Testis (tissue), 3 donors: ENCODE results near the gene SLC2A4. TPM values are rescaled to one million over a fixed set of nuclear protein-coding genes. Genes with fewer than 3 reads are reported as not detected.
A peak's percentile ranks its signal among the peaks of the same experiment; 100 is the strongest.

ENCODE experiments used
- DNase-seq: peaks from one replicate; pipeline ENCODE4 v3.0.0-alpha.2; 2019
- H3K27ac ChIP-seq, 2 donors: fragments of 200-600 bp; sonication (generic); one replicate each; pipeline ENCODE4 v1.5.1; 2019
- H3K27me3 ChIP-seq: fragments of 200-600 bp; sonication (generic); one replicate; pipeline ENCODE4 v1.5.1; 2019
- H3K36me3 ChIP-seq: fragments of 200-600 bp; sonication (generic); one replicate; pipeline ENCODE4 v1.5.1; 2017; ENCODE audit warnings: low read depth; ENCODE audit errors: missing control alignments
- H3K4me1 ChIP-seq: fragments of 200-600 bp; sonication (generic); one replicate; pipeline ENCODE4 v1.5.1; 2019
- H3K4me3 ChIP-seq, 2 donors: fragments of 200-600 bp; sonication (generic); one replicate each; pipeline ENCODE4 v1.5.1; 2017 to 2019
- H3K9me3 ChIP-seq: fragments of 200-600 bp; sonication (generic); one replicate; pipeline ENCODE4 v1.5.1; 2017
- CTCF ChIP-seq, 3 experiments: fragments of 450-650 bp in 2 of 3; fragments of 200-600 bp in 1 of 3; sonication (generic) in 1 of 3; IDR thresholded peaks; one replicate each; pipeline ENCODE4 v1.5.1; 2016 to 2019; ENCODE audit warnings: antibody characterized with exemption in 3 of 3, mild to moderate bottlenecking in 2 of 3, moderate library complexity in 1 of 3
- POLR2A ChIP-seq: fragments of 450-650 bp; IDR thresholded peaks from one replicate; pipeline ENCODE4 v1.6.1; 2017; ENCODE audit warnings: antibody characterized with exemption, mild to moderate bottlenecking, moderate library complexity
- WGBS, 2 donors: methylation state at CpG; one replicate each; pipeline ENCODE4 v1.1.5; 2018; 5-methylcytosine and 5-hydroxymethylcytosine counted together
- intact Hi-C: fragments of 100-400 bp; cut with DNase I; formaldehyde crosslinking; loops from one replicate; pipeline ENCODE4 v1.15.1; 2023; ENCODE audit warnings: low total_unique reads
- polyA plus RNA-seq: library from polyadenylated mRNA; stranded (reverse); fragments of 350-450 nt; fragmentation: Illumina TruSeq; extraction: RNeasy Lipid Tissue Mini Kit (QIAGEN cat#74804); gene quantifications from one replicate; pipeline ENCODE4 v1.2.3, GENCODE V29; 2014; ENCODE audit warnings: low read depth, low replicate concordance; ENCODE audit not compliant: insufficient read depth
- total RNA-seq, 2 donors: library from RNA; depleted of rRNA; stranded (reverse); fragments of >200 nt; gene quantifications; one replicate each; pipeline ENCODE4 v1.2.3, GENCODE V29; 2016

The SLC2A4 gene
- total and polyA plus RNA-seq, 3 donors from 2014 or later, result 4.2 to 6.6 (median 4.7) TPM

- Histone ChIP-seq H3K4me1 (peaks cover 12% of the 10 kb centered on the region), H3K27me3 (no peaks in the 10 kb centered on the region), H3K4me3 (no peak overlapping the region), H3K27ac (peak overlapping the region in 1 of 2 donors; percentile 82), H3K36me3 (no peaks in the 10 kb centered on the region), H3K9me3 (no peaks in the 10 kb centered on the region)
- TF ChIP-seq CTCF (IDR thresholded peaks at IDR 0.05) (no peak), POLR2A (no peak)
- DNase-seq, result no peak
- 58 to 60% methylated on average over 6 of the region's 6 CpGs for WGBS, 2 donors
- intact Hi-C loops, result no loop called here
Observed at GRCh38 chr17:7282752-7283321, 1.3 kb downstream of the SLC2A4 start.

- H3K4me3 ChIP-seq, result no peak overlapping the region
- intact Hi-C loops, result no loop called here
- H3K27me3 ChIP-seq, result no peaks in the 10 kb centered on the region
- WGBS, 2 donors, result 90 to 93% methylated on average over 15 to 18 of the region's 18 CpGs
- DNase-seq, result no peak
- H3K9me3 ChIP-seq, result no peaks in the 10 kb centered on the region
- H3K4me1 ChIP-seq, result peaks cover 12% of the 10 kb centered on the region
- TF ChIP-seq POLR2A (no peak), CTCF (IDR thresholded peaks at IDR 0.05) (no peak)
- no peak overlapping the region for H3K27ac ChIP-seq
- H3K36me3 ChIP-seq, result no peaks in the 10 kb centered on the region
Observed at GRCh38 chr17:7283471-7284216, 2.1 kb downstream of the SLC2A4 start.

- WGBS, 2 donors, result 94 to 98% methylated on average over 4 to 16 of the region's 16 CpGs
- no peaks in the 10 kb centered on the region for H3K27me3 ChIP-seq
- intact Hi-C loops, result no loop called here
- H3K36me3 ChIP-seq, result no peaks in the 10 kb centered on the region
- DNase-seq, result no peak
- H3K27ac ChIP-seq, result no peak overlapping the region
- H3K4me1 ChIP-seq, result peaks cover 12% of the 10 kb centered on the region
- no peaks in the 10 kb centered on the region for H3K9me3 ChIP-seq
- no peak overlapping the region for H3K4me3 ChIP-seq
- TF ChIP-seq POLR2A (no peak), CTCF (IDR thresholded peaks at IDR 0.05) (no peak)
Observed at GRCh38 chr17:7284911-7285310, 3.4 kb downstream of the SLC2A4 start.

GRCh38 chr17:7285679-7286078, 4.2 kb downstream of the SLC2A4 start:
- H3K36me3 ChIP-seq, result no peaks in the 10 kb centered on the region
- no peak overlapping the region for H3K4me3 ChIP-seq
- no peaks in the 10 kb centered on the region for H3K9me3 ChIP-seq
- no peaks in the 10 kb centered on the region for H3K27me3 ChIP-seq
- peaks cover 11% of the 10 kb centered on the region for H3K4me1 ChIP-seq
- TF ChIP-seq CTCF (IDR thresholded peaks at IDR 0.05) (no peak), POLR2A (no peak)
- no peak overlapping the region for H3K27ac ChIP-seq
- 87 to 92% methylated on average over 12 of the region's 12 CpGs for WGBS, 2 donors
- DNase-seq, result no peak
- intact Hi-C loops, result no loop called here
